ENCODE measurements around the gene DBH. TPM values are rescaled to one million over a fixed set of nuclear protein-coding genes. Genes with fewer than 3 reads are reported as not detected.

The DBH gene
- total RNA-seq, 2 donors from 2014 or later, result not detected

- Histone ChIP-seq H3K27me3 (no peaks in the 10 kb centered on the region), H3K27ac (no peak overlapping the region), H3K9me3 (no peaks in the 10 kb centered on the region), H3K36me3 (no peaks in the 10 kb centered on the region), H3K4me1 (no peaks in the 10 kb centered on the region), H3K4me3 (no peak overlapping the region)
- no peak for DNase-seq (ENCODE audit: low spot score)
- TF ChIP-seq, protein P1, sequence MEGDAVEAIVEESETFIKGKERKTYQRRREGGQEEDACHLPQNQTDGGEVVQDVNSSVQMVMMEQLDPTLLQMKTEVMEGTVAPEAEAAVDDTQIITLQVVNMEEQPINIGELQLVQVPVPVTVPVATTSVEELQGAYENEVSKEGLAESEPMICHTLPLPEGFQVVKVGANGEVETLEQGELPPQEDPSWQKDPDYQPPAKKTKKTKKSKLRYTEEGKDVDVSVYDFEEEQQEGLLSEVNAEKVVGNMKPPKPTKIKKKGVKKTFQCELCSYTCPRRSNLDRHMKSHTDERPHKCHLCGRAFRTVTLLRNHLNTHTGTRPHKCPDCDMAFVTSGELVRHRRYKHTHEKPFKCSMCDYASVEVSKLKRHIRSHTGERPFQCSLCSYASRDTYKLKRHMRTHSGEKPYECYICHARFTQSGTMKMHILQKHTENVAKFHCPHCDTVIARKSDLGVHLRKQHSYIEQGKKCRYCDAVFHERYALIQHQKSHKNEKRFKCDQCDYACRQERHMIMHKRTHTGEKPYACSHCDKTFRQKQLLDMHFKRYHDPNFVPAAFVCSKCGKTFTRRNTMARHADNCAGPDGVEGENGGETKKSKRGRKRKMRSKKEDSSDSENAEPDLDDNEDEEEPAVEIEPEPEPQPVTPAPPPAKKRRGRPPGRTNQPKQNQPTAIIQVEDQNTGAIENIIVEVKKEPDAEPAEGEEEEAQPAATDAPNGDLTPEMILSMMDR (IDR thresholded peaks at IDR 0.05), result no peak
These were observed 2.0 kb upstream of the DBH start for GRCh38 chr9:133634081-133634691.

DNA sequence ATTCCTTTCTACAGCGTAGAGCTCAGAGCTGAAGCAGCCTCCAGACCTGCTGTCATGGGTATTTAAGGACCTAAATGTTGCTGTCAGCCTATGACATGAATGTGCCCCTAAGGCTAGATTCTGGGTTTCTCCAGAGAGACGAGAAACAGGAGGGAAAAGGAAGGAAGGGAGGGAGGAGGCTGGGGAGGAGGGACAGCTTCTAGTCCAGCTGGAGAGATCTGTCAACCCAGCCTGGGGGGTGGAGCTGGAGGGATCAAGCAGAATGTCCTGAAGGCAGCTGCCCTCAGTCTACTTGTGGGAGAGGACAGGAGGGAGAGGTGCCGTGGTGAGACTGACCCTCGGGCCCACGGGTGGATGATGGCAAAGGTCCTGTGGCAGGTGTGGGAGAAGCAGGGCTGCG lies 1.1 kb upstream of the DBH start:
- H3K36me3 ChIP-seq, result no peaks in the 10 kb centered on the region
- DNase-seq (ENCODE audit: low spot score), result no peak
- TF ChIP-seq, protein P1 (IDR thresholded peaks at IDR 0.05), result no peak
- H3K27me3 ChIP-seq, result no peaks in the 10 kb centered on the region
- no peak overlapping the region for H3K27ac ChIP-seq
- no peaks in the 10 kb centered on the region for H3K4me1 ChIP-seq
- no peak overlapping the region for H3K4me3 ChIP-seq
- H3K9me3 ChIP-seq, result no peaks in the 10 kb centered on the region

DNA sequence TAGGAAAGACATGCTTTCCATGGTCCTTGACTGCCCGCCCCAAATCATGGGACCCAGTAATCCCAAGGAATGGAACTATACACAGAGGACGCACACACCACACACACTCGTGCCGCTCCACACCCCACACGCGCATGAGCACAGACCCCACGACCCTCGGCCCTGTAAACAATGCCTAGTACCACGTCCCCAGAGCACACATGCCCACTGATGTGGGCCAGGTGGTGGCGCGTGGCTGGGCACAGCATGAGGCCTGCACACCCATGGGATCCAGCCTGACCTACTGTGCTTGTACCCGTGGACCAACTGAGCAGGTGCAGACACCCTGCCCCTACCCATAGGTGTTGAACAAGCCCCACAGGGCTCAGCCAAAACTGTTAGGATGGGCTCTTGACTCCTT lies 739 bp downstream of the DBH start:
- no peaks in the 10 kb centered on the region for H3K4me1 ChIP-seq
- no peaks in the 10 kb centered on the region for H3K9me3 ChIP-seq
- DNase-seq (ENCODE audit: low spot score), result no peak
- no peak overlapping the region for H3K4me3 ChIP-seq
- TF ChIP-seq, protein P1 (IDR thresholded peaks at IDR 0.05), result no peak
- no peaks in the 10 kb centered on the region for H3K36me3 ChIP-seq
- no peaks in the 10 kb centered on the region for H3K27me3 ChIP-seq
- no peak overlapping the region for H3K27ac ChIP-seq

DNA sequence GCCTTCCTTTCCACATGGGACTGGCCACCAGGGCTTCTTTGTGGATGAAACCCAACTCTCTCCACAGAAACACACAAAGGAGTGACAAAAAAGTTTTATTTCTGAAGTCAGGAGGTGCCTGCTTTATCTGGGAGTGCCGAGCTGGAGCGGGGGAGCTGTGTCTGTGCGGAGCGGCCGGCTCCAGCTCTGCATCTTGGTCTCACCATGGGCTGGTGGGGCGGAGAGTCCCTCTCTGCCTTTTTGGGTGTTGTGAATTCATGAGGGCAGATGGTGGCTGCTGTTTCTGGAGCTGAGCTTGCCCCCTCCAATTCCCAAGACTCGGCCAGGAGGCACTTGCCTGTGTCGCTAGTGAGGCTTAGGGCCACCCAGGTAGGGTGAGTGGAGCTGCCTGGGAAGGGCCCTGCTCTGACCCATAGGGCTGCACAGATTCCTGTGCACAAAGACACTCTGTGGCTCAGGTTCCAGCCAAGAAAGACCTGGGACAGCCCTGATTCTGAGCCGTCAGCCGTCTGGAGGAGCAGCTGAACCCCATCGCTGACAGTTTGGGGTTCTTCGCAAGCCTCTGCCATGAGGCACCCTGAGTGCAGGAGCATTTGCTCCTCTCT lies 1.4 kb downstream of the DBH start:
- no peaks in the 10 kb centered on the region for H3K4me1 ChIP-seq
- H3K36me3 ChIP-seq, result no peaks in the 10 kb centered on the region
- no peak overlapping the region for H3K4me3 ChIP-seq
- no peaks in the 10 kb centered on the region for H3K9me3 ChIP-seq
- no peak overlapping the region for H3K27ac ChIP-seq
- TF ChIP-seq, protein P1 (IDR thresholded peaks at IDR 0.05), result no peak
- no peaks in the 10 kb centered on the region for H3K27me3 ChIP-seq
- DNase-seq (ENCODE audit: low spot score), result no peak

DNA sequence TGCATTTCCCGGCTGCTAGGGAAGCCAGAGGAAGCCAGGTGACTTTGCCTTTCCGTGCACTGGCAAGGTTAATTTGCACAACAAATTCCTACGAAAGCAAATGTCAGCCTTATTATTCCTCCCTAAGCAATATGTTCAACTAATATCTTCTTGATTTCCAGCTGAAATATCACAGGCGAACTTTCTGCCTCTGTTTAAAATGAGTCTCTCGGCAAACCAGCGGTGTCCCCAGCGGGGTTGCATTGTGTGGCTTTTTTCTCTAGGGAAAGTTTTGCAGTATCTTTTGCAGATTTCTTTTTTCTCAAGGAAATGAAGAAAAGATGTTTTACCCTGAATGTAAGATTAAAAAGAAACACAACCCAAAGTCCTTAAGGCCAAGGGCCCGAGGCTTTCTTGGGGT lies 1.9 kb downstream of the DBH start:
- H3K27me3 ChIP-seq, result no peaks in the 10 kb centered on the region
- H3K9me3 ChIP-seq, result no peaks in the 10 kb centered on the region
- H3K4me1 ChIP-seq, result no peaks in the 10 kb centered on the region
- H3K36me3 ChIP-seq, result no peaks in the 10 kb centered on the region
- no peak overlapping the region for H3K27ac ChIP-seq
- H3K4me3 ChIP-seq, result no peak overlapping the region
- TF ChIP-seq, protein P1 (IDR thresholded peaks at IDR 0.05), result no peak
- DNase-seq (ENCODE audit: low spot score), result no peak

GRCh38 chr9:133638711-133639110 lies 2.5 kb downstream of the DBH start:
- no peak overlapping the region for H3K27ac ChIP-seq
- no peaks in the 10 kb centered on the region for H3K27me3 ChIP-seq
- no peak for DNase-seq (ENCODE audit: low spot score)
- no peaks in the 10 kb centered on the region for H3K9me3 ChIP-seq
- H3K4me1 ChIP-seq, result no peaks in the 10 kb centered on the region
- H3K4me3 ChIP-seq, result no peak overlapping the region
- TF ChIP-seq, protein P1 (IDR thresholded peaks at IDR 0.05), result no peak
- H3K36me3 ChIP-seq, result no peaks in the 10 kb centered on the region
